ENCODE data around the gene PFN4.
"Not testable (repeated sequence)": the region's sequence is repeated elsewhere in the genome, so short reads cannot be mapped to it uniquely, and the experiment has no call there.

The PFN4 gene

DNA sequence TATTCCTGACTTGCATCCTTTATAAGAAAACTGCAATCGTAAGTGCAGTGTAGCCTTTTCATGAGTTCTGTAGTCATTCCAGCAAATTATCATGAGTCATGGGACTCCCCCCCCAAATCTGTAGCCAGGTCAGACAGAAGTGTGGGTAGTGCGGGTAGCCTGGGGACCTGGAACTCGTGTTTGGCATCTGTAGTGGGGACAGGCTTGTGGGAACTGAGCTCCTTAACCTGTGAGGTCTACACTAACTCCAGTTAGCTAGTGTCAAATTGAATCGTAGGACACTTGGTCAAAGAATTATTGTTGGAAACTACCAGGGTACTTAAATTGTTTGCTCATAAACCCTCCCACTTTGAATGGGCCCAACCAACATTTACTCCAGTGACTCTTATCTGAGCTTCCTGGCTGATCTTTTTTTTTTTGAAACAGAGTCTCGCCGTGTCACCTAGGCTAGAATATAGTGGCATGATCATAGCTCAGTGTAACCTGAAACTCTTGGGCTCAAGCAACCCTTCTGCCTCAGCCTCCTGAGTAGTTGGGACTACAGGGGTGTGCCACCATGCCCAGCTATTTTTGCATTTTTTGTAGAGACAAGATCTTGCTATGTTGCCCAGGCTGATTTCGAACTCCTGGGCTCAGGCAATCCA lies 12.4 kb downstream of the PFN4 start:
- no peak for DNase-seq

DNA sequence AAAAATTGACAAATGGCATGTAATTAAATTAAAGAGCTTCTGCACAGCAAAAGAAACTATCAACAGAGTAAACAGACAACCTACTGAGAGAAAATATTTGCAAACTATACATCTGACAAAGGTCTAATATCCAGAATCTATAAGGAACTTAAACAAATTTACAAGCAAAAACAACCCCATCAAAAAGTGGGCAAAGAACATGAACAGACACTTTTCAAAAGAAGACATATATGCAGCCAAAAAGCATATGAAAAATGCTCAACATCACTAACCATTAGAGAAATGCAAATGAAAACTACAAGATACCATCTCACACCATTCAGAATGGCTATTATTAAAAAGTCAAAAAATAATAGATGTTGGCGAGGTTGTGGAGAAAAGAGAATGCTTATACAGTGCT lies 13.7 kb downstream of the PFN4 start:
- not testable (repeated sequence) for DNase-seq

DNA sequence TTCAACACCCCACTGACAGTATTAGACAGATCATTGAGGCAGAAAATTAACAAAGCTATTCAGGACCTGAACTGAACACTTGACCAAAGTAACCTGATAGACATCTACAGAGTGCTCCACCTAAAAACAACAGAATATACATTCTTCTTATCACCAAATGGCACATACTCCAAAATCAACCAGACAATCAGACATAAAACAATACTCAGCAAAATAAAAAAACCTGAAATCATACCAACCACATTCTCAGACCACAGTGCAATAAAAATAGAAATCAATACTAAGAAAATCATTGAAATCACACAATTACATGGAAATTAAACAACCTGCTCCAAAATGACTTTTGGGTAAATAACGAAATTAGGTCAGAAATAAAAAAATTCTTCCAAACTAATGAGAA lies 15.8 kb downstream of the PFN4 start:
- DNase-seq = no peak

DNA sequence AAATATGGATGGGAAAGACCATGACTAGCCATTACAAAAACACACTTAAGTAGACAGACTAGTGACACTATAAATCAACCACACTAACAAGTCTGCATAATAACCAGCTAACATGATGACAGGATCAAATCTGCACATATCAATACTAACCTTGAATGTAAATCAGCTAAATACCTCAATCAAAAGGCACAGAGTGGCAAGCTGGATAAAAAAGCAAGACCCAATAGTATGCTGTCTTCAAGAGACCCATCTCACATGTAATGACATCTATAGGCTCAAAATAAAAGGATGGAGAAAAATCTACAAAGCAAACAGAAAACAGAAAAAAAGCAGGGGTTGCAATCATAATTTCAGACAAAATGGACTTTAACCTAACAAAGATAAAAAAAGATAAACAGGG lies 16.3 kb downstream of the PFN4 start:
- DNase-seq = no peak

DNA sequence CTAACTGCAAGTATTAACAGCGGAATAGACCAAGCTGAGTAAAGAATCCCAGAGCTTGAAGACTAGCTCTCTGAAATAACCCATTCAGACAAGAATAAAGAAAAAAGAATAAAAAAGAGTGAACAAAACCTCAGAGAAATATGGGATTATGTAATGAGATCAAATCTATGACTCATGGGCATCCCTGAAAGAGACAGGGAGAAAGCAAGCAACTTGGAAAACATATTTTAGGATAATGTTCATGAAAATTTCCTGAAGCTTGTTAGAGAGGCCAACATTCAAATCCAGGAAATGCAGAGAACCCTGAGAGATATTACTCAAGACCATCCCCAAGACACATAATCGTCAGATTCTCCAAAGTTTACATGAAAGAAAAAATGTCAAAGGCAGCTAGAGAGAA lies 17.3 kb downstream of the PFN4 start:
- DNase-seq = no peak

DNA sequence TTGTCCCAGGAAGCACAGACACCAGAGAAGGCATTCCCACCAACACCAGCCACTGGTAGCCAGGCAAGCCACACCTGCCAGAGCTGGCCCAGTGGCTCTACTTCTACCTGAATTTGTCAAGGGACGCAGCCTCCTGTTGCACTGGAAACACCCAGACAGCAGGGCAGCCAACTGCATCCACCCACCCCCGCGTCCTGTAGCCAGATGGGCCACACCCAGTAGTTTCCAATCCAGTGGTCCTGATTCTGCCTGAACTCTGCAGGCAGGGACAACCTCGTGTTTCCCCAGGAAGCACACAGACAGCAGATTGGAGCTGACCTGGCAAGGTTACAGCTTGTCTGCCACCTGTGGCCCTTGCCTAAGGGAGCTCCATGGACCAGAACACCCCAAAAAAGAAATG lies 18.2 kb downstream of the PFN4 start:
- no peak for DNase-seq

DNA sequence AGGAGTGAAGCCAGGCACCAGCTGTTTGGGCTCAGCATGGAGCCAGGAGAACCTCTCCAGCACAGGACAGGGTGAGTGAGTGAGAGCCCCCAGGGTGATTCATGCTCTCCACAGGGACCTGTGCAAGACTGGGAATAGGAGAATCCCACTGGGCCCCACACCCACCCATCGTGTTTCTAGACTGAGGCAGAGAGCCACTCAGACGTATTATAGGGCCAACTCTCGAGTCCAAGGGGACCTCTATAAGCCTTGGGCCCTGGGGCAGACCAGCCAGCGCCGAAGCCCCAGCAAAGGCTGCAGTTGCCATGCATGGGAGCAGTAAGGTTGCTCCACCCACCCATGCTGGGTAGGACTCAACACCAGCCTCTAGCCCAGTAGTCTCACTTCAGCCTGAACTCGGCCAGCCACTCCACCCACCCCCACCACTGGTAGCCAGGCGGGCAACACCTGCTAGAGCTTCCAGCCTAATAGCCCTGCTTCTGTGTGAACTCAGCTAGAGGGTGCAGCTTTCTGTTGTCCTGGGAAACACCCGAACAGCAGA lies 19.0 kb downstream of the PFN4 start:
- DNase-seq = no peak

DNA sequence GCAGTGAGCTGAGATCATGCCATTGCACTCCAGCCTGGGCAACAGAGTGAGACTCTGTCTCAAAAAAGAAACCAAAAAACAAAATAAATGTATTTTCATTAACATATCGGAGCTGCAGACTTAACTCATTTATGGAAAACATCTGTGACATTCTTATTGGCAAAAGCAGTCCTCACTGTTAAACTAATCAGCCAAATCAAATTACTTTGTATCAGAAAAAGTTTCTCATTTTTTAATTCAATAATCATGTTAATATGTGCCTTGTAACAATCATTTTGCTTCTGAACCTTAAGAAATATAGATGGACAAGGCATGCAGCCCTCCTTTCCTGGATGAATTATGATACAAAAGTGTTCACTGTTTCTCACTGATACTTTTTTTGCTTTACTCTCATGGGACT lies 20.5 kb downstream of the PFN4 start:
- DNase-seq = no peak

DNA sequence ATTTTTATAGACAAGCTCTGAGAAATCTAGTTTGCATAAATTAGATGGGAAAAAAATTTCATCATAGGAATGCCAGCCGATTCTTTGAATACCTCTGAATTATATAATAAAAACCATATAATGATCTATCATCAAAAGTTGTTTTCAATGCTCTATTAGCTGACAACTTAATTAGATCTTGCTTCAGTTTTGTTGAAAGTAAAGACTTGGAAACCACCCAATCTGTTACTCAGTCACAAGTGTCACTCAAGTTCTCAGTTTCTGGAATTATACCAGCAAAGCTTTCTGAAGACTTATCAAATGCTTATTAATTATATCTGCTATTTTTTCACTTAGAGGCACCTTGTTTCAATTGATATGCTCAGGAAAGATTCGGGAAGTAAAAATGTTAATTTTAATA lies 21.1 kb downstream of the PFN4 start:
- DNase-seq = no peak

DNA sequence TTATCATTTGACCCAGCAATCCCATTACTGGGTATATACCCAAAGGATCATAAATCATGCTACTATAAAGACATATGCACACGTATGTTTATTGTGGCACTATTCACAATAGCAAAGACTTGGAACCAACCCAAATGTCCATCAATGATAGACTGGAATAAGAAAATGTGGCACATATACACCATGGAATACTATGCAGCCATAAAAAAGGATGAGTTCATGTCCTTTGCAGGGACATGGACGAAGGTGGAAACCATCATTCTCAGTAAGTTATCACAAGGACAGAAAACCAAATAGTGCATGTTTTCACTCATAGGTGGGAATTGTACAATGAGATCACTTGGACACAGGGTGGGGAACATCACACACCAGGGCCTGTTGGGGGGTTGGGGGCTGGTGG lies 22.4 kb downstream of the PFN4 start:
- not testable (repeated sequence) for DNase-seq

DNA sequence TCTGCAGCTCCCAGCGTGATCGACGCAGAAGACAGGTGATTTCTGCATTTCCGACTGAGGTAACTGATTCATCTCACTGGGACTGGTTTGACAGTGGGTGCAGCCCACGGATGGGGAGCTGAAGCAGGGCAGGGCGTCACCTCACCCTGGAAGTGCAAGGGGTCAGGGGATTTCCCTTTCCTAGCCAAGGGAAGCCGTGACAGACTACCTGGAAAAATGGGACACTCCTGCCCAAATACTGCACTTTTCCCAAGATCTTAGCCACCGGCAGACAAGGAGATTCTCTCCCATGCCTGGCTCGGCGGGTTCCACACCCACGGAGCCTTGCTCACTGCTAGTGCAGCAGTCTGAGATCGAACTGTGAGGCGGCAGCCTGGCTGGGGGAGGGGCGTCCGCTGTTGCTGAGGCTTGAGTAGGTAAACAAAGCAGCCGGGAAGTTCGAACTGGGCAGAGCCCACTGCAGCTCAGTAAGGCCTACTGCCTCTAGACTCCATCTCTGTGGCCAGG lies 27.9 kb downstream of the PFN4 start:
- not testable (repeated sequence) for DNase-seq

DNA sequence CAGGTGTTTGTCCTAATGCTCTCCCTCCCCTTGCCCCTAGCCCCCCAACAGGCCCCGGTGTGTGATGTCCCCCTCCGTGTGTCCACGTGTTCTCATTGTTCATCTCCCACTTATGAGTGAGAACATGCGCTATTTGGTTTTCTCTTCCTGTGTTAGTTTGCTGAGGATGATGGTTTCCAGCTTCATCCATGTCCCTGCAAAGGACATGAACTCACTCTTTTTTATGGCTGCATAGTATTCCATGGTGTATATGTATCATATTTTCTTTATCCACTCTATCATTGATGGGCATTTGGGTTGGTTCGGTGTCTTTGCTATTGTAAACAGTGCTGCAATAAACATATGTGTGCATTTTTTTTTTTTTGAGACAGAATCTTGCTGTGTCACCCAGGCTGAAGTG lies 29.9 kb downstream of the PFN4 start:
- DNase-seq = not testable (repeated sequence)

DNA sequence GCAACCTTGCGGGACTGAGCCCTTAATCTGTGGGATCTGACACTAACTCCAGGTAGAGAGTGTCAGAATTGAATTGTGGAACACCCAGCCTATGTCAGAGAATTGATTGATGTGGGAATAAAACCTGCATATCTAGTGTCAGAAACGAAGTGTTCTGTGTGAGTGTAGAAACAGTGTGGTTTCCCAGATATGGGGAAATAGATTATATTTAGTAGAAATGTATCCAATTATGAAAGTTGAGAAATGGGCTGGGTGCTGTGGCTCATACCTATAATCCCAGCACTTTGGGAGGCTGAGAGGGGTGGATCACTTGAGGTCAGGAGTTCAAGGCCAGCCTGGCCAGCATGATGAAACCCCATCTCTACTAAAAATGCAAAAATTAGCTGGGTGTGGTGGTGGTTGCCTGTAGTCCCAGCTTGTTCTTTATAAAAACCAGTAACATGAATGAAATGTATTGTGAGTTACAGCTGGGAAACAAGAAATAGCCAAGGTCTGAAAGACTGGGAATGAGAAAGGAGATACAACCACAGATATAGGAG lies 34.2 kb downstream of the PFN4 start:
- no peak for DNase-seq

DNA sequence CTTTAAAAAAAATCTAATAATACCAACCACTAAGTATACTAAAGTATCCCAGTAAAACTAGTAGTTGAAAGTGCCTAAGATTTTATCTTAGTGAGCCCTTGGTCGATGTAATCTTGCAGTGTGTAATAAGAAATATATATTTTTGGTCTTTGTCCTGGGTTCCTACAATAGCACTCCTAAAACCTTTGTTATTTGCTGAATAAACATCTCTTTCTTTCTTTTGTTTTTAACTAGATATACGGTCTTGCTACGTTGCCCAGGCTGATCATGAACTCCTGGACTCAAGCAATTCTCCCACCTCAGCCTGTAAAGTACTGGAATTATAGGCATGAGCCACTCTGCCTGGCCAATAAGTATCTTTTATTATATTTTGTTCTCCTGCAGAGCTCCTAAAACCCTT lies 36.1 kb downstream of the PFN4 start:
- no peak for DNase-seq

DNA sequence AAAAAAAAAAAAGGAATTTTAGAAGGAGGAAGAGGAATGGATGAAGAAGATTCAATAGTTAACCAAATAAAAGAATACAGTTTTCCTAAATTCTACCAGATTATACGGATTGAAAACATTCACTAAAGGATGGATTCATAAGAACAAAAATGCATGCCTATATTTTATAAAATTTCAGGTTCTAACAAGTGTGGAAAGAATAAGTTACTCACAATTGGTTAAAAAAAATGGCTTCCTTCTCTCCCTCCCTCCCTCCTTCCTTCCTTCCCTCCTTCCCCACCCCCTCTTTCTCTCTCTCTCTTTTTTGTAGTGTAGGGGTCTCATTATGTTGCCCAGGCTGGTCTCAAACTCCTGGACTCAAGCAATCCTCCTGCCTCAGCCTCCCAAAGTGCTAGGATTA lies 36.9 kb downstream of the PFN4 start:
- DNase-seq = no peak

DNA sequence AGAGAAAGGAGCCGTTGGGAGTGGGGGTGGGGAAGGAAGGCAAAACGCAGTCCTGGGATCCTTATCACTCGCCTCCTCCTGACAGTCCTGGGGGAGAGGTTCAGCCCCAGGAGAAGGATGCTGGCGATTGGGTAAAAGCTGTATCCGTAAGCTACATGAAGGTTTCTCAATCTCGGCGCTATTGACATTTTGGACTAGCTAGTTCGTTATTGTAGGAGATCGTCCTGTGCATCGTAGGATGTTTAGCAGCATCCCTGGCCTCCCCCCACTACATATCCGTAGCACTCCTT lies 38.0 kb downstream of the PFN4 start:
- no peak for DNase-seq

DNA sequence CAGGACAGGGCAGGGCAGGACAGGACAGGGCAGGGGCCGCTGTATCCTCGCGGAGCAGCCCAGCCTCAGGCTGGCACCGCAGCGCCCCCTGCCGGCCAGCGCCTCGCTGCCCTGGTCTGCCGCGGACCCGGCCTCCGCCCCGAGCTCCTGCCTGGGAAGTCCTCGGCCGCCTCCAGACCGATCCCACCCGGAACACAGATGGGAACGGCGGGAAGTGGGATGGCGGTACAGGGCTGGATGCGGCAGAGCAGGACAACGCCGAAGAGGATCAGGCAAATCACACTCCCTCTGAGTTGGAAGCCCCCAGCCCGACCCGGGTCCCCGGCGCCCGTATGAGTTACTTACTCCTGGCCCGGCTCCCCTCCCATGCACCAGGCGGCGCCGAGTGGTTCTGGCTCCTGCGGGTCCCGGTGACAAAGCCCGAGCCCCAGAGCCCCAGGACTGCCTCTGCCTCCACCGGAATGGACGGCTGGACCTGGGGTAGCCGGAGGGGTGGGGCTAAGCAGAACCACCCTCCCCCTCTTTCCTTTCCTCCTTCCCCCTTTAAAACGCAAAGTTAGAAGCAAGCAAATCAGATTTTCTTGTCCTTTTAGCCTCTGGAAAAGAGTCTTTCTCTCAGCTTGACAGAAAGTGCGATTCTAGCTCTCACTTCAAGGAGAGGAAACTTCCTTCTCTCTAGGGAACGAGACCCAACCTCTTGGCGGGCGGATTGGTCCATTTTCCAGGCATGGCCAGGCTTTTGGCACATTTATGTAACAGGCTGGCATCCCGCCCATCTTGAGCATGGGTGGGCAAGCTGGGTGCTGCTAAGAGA lies 38.5 kb downstream of the PFN4 start, which contains the start of gene TP53I3:
TP53I3 (minus strand) TSS at position 449 of the 814 bp plus-strand sequence. CDS start 508 bp downstream, outside the sequence.
- peak; percentile 33 for DNase-seq

DNA sequence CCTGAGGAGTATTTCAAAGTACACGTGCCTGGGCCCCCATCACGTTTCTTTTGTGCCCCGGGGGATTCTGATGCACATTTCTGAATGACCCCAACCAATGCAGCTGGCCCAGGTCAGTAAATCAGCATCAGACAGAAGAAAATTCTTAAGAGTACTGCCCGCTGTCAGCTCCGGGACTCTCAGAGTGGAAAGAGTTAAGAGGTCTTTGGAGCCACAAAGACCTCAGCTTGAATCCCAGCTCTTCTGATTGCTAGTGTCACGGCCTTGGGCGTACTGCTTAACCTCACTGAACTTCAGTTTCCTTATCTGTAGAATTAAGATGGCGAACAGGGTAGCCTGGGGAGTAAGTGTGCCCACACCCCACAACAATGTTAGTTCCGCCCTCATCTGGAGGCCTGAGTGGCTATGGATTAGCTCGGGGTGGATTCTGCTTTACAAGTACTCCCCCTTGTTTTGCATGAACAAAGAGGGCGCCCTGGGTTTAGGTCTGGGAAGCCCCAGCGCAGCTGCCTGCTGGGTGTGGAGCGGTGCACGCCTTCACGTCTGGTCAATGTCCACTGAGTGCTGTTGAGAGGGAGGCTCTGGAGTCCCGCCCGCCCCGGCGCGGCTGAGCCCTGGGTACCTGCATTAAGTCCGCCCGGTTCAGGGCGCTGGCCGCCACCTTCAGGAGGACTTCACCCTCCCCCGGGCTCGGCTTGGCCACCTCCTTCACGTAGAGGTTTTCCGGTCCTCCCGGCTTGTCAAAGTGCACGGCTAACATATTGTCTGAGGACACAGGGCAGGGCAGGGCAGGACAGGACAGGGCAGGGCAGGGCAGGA lies 39.4 kb downstream of the PFN4 start:
- no peak for DNase-seq

DNA sequence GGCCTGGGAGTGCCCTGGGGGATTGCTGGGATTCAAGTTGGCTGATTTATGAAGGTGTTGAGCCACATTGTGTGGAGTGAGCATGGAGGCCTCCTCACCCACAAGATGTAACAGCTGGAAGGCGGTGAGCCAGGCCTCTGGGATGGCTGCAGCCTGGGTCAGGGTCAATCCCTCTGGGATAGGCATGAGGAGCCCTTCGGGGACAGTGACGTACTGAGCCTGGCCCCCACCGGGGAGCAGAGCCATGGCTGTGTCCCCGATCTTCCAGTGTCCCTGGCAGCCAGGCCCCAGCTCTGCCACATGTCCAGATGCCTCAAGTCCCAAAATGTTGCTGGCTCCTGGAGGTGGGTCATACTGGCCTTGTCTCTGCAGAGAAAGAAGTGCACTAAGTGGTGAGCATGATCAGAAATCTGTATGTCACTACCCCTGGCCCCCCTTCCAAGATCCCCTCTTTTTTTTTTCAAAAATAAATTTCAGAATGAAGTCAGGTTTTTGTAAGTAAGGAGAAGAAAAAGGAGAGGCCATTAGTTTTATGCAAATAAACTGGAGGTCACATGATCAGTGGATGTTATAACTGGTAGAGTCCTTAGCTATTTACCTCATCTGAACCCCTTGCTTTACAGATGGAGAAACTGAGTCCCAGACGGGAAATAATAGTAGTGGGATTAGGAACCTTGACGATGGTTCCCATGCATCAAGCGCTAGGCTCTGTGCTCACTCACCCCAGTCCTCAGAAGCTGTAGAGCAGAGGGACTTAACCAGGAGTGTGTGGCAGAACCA lies 40.2 kb downstream of the PFN4 start:
- no peak for DNase-seq

DNA sequence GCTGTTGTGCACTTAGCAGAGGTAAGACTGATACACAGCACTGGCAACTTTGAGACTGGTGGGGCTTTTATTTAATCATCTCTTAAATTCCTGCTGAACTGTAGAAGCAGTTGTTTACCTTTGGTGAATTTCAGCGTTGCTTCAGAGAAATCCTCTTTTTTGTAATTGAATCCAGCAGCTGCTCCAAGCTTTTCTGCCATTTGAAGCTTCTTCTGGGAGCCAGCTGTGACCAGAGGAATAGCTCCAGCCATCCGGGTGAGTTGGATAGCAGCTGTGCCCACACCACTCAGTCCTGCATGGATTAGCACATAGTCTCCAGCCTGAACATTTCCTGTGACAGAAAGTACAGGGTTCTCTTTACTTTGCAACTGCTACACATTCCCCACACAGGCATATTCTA lies 42.4 kb downstream of the PFN4 start:
- no peak for DNase-seq

DNA sequence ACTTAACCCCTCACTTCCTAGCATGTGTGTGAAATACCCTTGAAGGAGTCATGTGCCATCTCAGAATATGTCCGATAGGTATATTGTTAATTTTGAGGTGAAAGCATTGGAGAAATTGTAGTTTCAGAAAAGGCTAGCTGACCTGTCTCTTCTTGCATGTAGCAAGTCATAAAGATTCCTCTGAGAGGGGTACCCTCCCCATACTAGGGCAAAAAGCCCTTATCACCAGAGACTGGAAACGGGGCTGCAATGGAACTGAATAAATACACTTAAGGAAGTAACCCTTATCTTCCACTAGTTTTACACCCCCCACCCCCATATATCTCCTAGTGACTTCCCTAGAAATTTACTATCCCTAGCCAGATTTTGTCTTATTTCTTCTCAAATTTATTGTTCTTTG lies 45.3 kb downstream of the PFN4 start:
- DNase-seq = no peak

DNA sequence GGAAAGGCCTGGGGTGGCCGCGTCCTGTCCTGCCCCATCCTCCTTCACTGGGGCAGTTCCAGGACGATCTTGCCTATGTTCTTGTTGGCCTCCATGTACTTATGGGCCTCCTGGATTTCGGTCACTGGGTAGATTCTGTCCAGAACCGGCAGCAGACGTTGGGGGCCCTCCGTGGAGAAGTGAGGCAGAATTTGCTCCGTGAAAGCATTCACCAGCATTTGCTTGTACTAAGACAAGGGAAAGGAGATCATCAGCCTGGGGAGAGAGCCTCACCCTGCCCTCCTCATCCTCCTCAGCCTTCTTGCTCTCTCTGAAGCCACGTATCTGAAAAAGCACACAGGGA lies 45.6 kb downstream of the PFN4 start:
- DNase-seq = no peak

All from KG1 (cell line).